AG04450 (cell line): ENCODE results near the gene RCBTB1. TPM values are rescaled to one million over a fixed set of nuclear protein-coding genes. Genes with fewer than 3 reads are reported as not detected.

ENCODE experiments used
- CTCF ChIA-PET: fragments of 300-600, 350-600 bp; formaldehyde crosslinking; extraction: SDS; loops from one replicate; lab custom pipeline; 2022; ENCODE audit warnings: antibody characterized with exemption, inconsistent platforms; lab: Charles Lee
- POLR2A ChIA-PET: fragments of 350-600 bp; formaldehyde crosslinking; extraction: SDS; loops from one replicate; lab custom pipeline; 2021; ENCODE audit warnings: antibody characterized with exemption, inconsistent platforms; lab: Yijun Ruan, JAX
- DNase-seq: peaks from one replicate; pipeline ENCODE4 v3.0.0-alpha.2; 2011; ENCODE audit warnings: low read depth, low spot score
- H3K27ac ChIP-seq: one replicate; pipeline ENCODE4 v1.5.1; 2012; ENCODE audit warnings: low read depth, low read length, control low read depth
- H3K27me3 ChIP-seq: one replicate; pipeline ENCODE4 v1.6.0; 2012; ENCODE audit warnings: low read length; ENCODE audit not compliant: control insufficient read depth, insufficient read depth
- H3K4me3 ChIP-seq: 2 replicates; pipeline ENCODE4 v1.5.1; 2011; ENCODE audit warnings: mild to moderate bottlenecking, low read depth, low read length, control low read depth
- H3K9me3 ChIP-seq: 2 replicates; pipeline ENCODE4 v1.5.1; 2012; ENCODE audit warnings: low read length; ENCODE audit not compliant: control insufficient read depth, insufficient read depth
- polyA plus RNA-seq: library from polyadenylated mRNA; depleted of rRNA; stranded (reverse); fragments of >200 nt; gene quantifications from 2 replicates; pipeline ENCODE4 v1.2.3, GENCODE V29; 2011
- TF ChIP-seq, protein P1 (sequence below): IDR thresholded peaks from 2 replicates; pipeline ENCODE4 v1.5.1; 2011; ENCODE audit warnings: low read depth, low read length, control low read depth, inconsistent platforms

The RCBTB1 gene
- polyA plus RNA-seq, 1 experiment: 28.5 TPM

DNA sequence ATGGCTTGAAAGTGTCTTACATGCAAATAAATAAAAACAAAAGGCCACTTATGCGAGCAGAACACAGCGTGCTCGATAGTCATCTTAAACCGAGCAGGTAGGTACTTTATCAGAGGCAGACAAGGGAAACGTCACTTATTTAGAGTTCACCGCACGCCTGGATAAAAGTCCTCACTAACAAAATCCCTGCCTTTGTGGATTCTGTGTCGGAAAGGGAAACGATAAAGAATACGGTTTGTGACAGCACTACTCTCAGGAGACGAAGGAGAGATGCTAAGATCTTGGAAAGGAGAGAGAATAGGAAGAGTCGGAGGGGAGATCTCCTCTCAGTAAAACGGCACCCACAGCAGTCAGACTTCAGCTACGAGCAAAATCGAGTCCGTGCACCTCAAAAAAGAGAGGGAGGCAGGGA, 581 bp downstream of the RCBTB1 start:
- Histone ChIP-seq H3K4me3 (peak overlapping the region; percentile 82), H3K9me3 (no peaks in the 10 kb centered on the region), H3K27ac (peak overlapping the region; percentile 11), H3K27me3 (no peaks in the 10 kb centered on the region)
- DNase-seq: no peak
- POLR2A ChIA-PET: interaction anchor here (0.6 kb wide), 1 partner anchor 23 kb away, joined by 3 read pairs; no protein-coding TSS in a partner anchor
- TF ChIP-seq, protein P1, sequence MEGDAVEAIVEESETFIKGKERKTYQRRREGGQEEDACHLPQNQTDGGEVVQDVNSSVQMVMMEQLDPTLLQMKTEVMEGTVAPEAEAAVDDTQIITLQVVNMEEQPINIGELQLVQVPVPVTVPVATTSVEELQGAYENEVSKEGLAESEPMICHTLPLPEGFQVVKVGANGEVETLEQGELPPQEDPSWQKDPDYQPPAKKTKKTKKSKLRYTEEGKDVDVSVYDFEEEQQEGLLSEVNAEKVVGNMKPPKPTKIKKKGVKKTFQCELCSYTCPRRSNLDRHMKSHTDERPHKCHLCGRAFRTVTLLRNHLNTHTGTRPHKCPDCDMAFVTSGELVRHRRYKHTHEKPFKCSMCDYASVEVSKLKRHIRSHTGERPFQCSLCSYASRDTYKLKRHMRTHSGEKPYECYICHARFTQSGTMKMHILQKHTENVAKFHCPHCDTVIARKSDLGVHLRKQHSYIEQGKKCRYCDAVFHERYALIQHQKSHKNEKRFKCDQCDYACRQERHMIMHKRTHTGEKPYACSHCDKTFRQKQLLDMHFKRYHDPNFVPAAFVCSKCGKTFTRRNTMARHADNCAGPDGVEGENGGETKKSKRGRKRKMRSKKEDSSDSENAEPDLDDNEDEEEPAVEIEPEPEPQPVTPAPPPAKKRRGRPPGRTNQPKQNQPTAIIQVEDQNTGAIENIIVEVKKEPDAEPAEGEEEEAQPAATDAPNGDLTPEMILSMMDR: no peak
- CTCF ChIA-PET: no interaction called here

DNA sequence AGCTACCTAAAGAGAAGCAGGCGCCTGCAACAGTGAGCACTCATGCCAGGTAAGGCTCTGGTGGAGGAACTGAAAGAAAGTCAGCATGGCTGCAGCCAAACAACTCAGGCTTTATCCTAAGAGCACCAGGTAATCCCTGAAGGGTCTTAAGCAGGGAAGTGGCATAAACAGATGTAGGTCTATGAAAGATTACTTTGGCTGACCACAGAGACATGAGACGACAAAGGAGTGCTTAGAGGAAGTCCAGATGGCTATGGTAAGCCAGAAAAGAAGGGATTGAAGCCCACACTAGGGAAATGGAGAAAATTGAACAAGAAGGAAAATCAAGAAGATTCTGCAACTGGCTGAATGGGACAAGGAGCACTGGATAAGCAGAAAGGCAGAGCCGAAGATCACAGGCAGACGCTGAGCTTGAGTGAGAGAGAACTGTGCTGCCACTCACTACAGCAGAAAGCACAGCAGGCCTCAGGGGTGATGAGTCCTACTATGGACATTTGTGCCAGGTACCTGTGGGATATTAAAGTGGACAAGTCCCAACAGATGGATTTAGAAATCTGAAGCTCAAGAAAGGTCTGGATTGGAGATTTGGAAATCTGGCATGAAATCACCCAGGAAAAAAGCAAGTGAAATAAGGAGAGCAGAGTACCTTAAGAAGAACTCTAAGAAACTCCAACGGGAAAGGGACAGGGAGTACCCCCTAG, 4.2 kb downstream of the RCBTB1 start:
- ChIA-PET POLR2A (no interaction called here), CTCF (no interaction called here)
- Histone ChIP-seq H3K4me3 (no peak overlapping the region), H3K27ac (no peak overlapping the region), H3K27me3 (no peaks in the 10 kb centered on the region), H3K9me3 (no peaks in the 10 kb centered on the region)
- TF ChIP-seq, protein P1: no peak
- no peak for DNase-seq

DNA sequence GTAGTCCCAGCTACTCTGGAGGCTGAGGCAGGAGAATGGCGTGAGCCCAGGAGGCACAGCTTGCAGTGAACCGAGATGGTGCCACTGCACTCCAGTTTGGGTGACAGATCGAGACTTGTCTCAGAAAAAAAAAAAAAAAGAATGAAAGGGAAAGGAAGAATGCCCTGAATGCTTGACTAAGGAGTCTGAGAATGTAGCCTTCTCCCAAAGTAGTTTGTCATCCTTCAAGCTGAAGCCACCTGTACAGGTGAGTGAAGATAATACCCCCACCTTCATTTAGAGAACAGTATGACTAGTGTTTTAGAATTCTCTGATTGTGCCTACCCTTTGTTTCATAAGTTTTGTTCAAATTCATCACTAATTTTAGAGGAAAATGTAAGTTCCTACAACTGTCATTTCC, 5.9 kb downstream of the RCBTB1 start:
- no peak for DNase-seq
- Histone ChIP-seq H3K9me3 (no peaks in the 10 kb centered on the region), H3K27me3 (no peaks in the 10 kb centered on the region), H3K4me3 (no peak overlapping the region), H3K27ac (no peak overlapping the region)
- CTCF ChIA-PET: no interaction called here
- POLR2A ChIA-PET: no interaction called here
- TF ChIP-seq, protein P1: no peak

DNA sequence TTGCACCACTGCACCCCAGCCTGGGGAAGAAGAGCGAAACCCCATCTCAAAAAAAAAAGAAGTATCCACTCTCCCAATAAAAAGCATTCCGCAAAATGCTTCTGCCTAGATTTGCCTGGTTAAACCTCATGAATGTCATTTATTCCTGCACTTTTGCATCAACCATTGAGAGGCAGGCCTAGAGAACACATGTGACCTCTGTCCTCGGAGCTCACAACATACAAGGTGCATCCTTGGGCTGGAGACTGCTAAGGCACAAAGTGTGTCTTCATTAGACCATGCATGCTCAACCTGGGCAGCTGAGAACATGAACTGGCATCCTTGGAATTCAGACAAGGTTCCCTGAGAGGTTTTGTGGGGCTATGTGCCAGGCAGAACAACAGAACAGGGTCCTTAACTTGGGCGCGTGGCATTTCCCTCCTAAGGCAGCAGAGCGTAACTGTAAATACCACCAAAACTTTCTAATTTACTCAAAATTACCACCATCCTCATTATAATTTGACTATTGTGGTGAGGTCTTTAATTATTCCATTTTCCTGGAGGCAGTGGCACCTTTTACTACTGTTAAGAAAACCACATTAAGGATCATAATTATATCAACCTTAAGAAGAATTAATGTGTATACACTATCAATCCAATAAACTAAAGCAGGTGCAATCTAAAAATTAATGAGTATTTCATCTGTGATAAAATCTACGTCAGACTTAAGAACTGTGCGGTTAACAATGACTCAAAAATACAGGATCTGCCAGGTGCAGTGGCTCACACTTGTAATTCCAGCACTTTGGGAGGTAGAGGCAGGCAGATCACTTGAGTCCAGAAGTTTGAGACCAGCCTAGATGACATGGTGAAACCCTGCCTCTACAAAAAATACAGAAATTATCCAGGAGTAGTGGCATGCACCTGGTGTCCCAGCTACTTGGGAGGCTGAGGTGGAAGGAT, 13.8 kb downstream of the RCBTB1 start:
- Histone ChIP-seq H3K4me3 (no peak overlapping the region), H3K27me3 (no peaks in the 10 kb centered on the region), H3K27ac (no peak overlapping the region), H3K9me3 (no peaks in the 10 kb centered on the region)
- TF ChIP-seq, protein P1: no peak
- no peak for DNase-seq
- POLR2A ChIA-PET: no interaction called here
- CTCF ChIA-PET: interaction anchor here (1.1 kb wide), 1 partner anchor 12 kb away, joined by 6 read pairs; no protein-coding TSS in a partner anchor
